ENCODE data around the gene FGF9. TPM values are rescaled to one million over a fixed set of nuclear protein-coding genes. Genes with fewer than 3 reads are reported as not detected.

FGF9 gene
- total RNA-seq, 1 donor from 2014 or later, result 12.3 TPM

DNA sequence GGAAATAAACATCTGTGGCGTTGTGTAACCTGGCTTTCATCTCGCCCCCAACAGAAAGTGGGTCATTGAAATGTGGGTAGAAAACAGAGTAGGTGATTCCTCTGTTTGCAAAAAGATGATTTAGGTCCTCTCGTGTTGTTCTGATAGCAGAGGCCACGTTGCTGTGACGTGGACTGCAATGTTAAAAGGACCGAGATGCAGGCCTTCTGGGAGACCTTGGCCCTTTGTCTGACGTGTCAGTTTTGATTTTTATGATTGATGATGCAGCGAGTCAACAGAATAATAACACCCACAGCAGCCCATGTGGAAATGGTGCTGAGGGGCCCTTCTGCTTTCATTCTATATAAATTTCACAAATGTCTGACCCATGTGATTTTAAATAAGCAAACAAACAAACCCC is 68.9 kb downstream of the FGF9 start:
- Histone ChIP-seq H3K36me3 (no peaks in the 10 kb centered on the region), H3K4me3 (no peak overlapping the region), H3K9me3 (replicated peaks) (no peaks in the 10 kb centered on the region), H3K27me3 (ENCODE audit: low read depth) (no peaks in the 10 kb centered on the region), H3K4me1 (peaks cover 17% of the 10 kb centered on the region), H3K27ac (replicated peaks) (no peak overlapping the region)
- DNase-seq, result no peak
- intact Hi-C loops (cut with micrococcal nuclease), result no loop called here
- TF ChIP-seq, protein P1, sequence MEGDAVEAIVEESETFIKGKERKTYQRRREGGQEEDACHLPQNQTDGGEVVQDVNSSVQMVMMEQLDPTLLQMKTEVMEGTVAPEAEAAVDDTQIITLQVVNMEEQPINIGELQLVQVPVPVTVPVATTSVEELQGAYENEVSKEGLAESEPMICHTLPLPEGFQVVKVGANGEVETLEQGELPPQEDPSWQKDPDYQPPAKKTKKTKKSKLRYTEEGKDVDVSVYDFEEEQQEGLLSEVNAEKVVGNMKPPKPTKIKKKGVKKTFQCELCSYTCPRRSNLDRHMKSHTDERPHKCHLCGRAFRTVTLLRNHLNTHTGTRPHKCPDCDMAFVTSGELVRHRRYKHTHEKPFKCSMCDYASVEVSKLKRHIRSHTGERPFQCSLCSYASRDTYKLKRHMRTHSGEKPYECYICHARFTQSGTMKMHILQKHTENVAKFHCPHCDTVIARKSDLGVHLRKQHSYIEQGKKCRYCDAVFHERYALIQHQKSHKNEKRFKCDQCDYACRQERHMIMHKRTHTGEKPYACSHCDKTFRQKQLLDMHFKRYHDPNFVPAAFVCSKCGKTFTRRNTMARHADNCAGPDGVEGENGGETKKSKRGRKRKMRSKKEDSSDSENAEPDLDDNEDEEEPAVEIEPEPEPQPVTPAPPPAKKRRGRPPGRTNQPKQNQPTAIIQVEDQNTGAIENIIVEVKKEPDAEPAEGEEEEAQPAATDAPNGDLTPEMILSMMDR (IDR thresholded peaks at IDR 0.05; ENCODE audit: borderline replicate concordance), result no peak

DNA sequence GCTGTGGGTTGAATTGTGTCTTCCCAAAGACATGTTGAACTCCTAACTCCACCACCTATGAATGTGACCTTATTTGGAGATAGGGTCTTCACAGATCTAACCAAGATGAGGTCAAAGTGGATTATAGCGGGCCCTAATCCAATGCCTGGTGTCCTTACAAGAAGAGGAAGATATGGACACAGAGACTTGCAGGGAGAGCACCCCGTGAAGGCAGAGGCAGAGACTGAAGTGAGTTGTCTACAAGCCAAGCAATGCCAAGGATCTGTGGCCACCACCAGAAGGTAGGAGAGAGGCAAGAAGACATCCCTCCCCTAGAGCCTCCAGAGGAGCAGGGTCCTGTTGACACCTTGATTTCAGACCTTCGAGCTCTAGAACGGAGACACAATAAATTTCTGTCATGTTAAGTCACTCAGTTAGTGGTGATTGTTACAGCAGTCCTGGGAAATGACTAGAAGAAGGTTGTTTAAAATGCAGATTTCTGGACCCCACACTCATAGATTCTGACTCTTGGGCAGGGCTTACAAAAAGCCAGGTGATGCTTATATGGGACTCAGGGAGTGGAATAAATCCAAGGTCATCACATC is 70.6 kb downstream of the FGF9 start:
- H3K27ac ChIP-seq (replicated peaks), result no peak overlapping the region
- no peaks in the 10 kb centered on the region for H3K9me3 ChIP-seq (replicated peaks)
- TF ChIP-seq, protein P1 (IDR thresholded peaks at IDR 0.05; ENCODE audit: borderline replicate concordance), result no peak
- H3K27me3 ChIP-seq (ENCODE audit: low read depth), result no peaks in the 10 kb centered on the region
- no peak overlapping the region for H3K4me3 ChIP-seq
- peaks cover 6% of the 10 kb centered on the region for H3K4me1 ChIP-seq
- intact Hi-C loops (cut with micrococcal nuclease), result no loop called here
- no peaks in the 10 kb centered on the region for H3K36me3 ChIP-seq
- no peak for DNase-seq

DNA sequence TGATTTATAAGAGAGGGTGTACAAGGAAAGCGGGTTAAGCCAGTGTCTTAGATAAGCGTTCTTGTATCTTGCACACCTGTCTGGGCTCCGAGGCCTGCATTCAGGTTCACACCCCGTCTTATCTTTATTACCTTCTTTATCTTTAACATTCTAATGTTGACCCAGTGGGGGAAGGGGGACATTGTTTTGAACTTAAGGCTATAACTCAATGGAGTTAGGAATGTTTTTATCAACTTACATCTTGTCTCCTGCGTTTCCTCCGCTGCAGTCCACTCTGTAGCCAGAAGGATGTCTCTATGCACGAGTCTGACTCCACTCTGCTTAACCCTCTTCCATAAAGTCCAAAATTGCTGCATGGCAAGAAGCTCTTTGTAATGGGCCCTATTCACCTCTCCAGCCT is 71.2 kb downstream of the FGF9 start:
- TF ChIP-seq, protein P1 (IDR thresholded peaks at IDR 0.05; ENCODE audit: borderline replicate concordance), result no peak
- no peak for DNase-seq
- H3K36me3 ChIP-seq, result no peaks in the 10 kb centered on the region
- H3K4me3 ChIP-seq, result no peak overlapping the region
- H3K27me3 ChIP-seq (ENCODE audit: low read depth), result no peaks in the 10 kb centered on the region
- peaks cover under 1% of the 10 kb centered on the region for H3K4me1 ChIP-seq
- intact Hi-C loops (cut with micrococcal nuclease), result no loop called here
- H3K27ac ChIP-seq (replicated peaks), result no peak overlapping the region
- H3K9me3 ChIP-seq (replicated peaks), result no peaks in the 10 kb centered on the region

DNA sequence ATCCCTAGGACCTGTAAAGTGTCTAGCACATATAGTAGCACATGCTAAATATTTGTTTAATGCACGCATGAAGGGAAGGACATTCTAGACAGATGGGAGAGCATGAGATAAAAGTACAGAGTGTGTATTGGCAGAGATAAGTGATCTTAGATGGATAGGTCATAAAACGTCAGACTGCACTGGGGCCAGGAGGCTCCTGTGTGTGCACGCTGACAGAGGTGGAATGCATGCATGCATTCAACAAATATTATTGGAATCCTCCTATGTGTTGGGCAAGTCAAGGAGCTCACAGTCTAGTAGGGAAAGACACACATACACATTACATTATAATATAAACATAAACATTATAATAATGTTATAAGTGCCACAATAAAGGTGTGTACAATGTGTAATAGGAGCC is 73.3 kb downstream of the FGF9 start:
- H3K27me3 ChIP-seq (ENCODE audit: low read depth), result no peaks in the 10 kb centered on the region
- no peaks in the 10 kb centered on the region for H3K36me3 ChIP-seq
- no peaks in the 10 kb centered on the region for H3K9me3 ChIP-seq (replicated peaks)
- DNase-seq, result no peak
- no peak overlapping the region for H3K27ac ChIP-seq (replicated peaks)
- H3K4me3 ChIP-seq, result no peak overlapping the region
- intact Hi-C loops (cut with micrococcal nuclease), result no loop called here
- H3K4me1 ChIP-seq, result peaks cover 4% of the 10 kb centered on the region
- TF ChIP-seq, protein P1 (IDR thresholded peaks at IDR 0.05; ENCODE audit: borderline replicate concordance), result no peak

DNA sequence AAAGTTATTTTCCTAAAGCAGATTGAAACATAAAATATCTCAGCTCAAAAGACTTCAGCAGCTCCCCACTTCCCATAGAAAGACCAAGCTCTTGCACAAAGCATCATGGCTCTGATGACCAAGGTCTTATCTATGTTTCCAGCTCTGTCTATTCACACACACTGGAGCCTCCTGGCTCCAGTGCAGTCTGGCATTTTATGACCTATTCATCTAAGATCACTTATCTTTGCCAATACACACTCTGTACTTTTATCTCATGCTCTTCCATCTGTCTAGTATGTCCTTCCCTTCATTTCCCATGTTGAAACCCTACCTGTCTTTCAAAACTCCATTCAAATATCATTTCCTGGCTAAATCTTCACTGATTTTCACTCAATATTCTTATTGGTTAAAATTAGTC is 74.4 kb downstream of the FGF9 start:
- intact Hi-C loops (cut with micrococcal nuclease), result no loop called here
- peaks cover 6% of the 10 kb centered on the region for H3K9me3 ChIP-seq (replicated peaks)
- H3K27ac ChIP-seq (replicated peaks), result no peak overlapping the region

More for the DNA sequence above, 74.4 kb downstream of the FGF9 start:
- Histone ChIP-seq H3K4me3 (no peak overlapping the region), H3K36me3 (no peaks in the 10 kb centered on the region), H3K27me3 (ENCODE audit: low read depth) (no peaks in the 10 kb centered on the region), H3K4me1 (peaks cover 4% of the 10 kb centered on the region)
- no peak for DNase-seq
- TF ChIP-seq, protein P1 (IDR thresholded peaks at IDR 0.05; ENCODE audit: borderline replicate concordance), result no peak

Measured in left ventricle myocardium inferior (tissue), 1 donor.